DOHH2 (cell line): Measurements from ENCODE around the gene RAVER2.
"Not testable (repeated sequence)": the region's sequence is repeated elsewhere in the genome, so short reads cannot be mapped to it uniquely, and the experiment has no call there.

Experiments
- H3F3A ChIP-seq: fragments of 200-600 bp; sonication (generic), shearing (Covaris generic); 2 replicates; pipeline ENCODE4 v1.6.0; 2016; ENCODE audit warnings: antibody characterized with exemption, mild to moderate bottlenecking; ENCODE audit not compliant: control insufficient read depth, insufficient read depth
- H3K27ac ChIP-seq: fragments of 200-600 bp; sonication (generic); 2 replicates; pipeline ENCODE4 v1.5.1; 2014; ENCODE audit warnings: low read depth, mild to moderate bottlenecking, low read length, moderate library complexity
- H3K27me3 ChIP-seq: fragments of 200-600 bp; sonication (generic); 2 replicates; pipeline ENCODE4 v1.6.1; 2014; ENCODE audit warnings: mild to moderate bottlenecking, low read length, mixed read lengths; ENCODE audit not compliant: control insufficient read depth
- H3K36me3 ChIP-seq: fragments of 200-600 bp; sonication (generic); 2 replicates; pipeline ENCODE4 v1.6.1; 2014; ENCODE audit warnings: mild to moderate bottlenecking, low read length, moderate library complexity, mixed read lengths; ENCODE audit not compliant: control insufficient read depth
- H3K4me1 ChIP-seq: fragments of 200-600 bp; sonication (generic); 2 replicates; pipeline ENCODE4 v1.6.1; 2014; ENCODE audit warnings: mild to moderate bottlenecking, low read length, mixed read lengths; ENCODE audit not compliant: control insufficient read depth
- H3K4me2 ChIP-seq: fragments of 200-600 bp; sonication (generic); 2 replicates; pipeline ENCODE4 v1.6.0; 2014; ENCODE audit warnings: mild to moderate bottlenecking, low read length, moderate library complexity
- H3K4me3 ChIP-seq: fragments of 200-600 bp; sonication (generic); 2 replicates; pipeline ENCODE4 v1.5.1; 2014; ENCODE audit warnings: mild to moderate bottlenecking, low read length, mixed read lengths
- H3K79me2 ChIP-seq: fragments of 200-600 bp; sonication (generic); 2 replicates; pipeline ENCODE4 v1.6.1; 2014; ENCODE audit warnings: mild to moderate bottlenecking, low read length, mixed read lengths; ENCODE audit not compliant: control insufficient read depth
- H3K9me2 ChIP-seq: fragments of 200-600 bp; sonication (generic); replicated peaks from 2 replicates; pipeline ENCODE4 v1.6.1; 2014; ENCODE audit warnings: mild to moderate bottlenecking, low read length, mixed read lengths; ENCODE audit not compliant: control insufficient read depth
- H3K9me3 ChIP-seq: fragments of 200-600 bp; sonication (generic); 2 replicates; pipeline ENCODE4 v1.6.1; 2014; ENCODE audit warnings: antibody characterized with exemption, low read length, mixed read lengths; ENCODE audit not compliant: control insufficient read depth, insufficient read depth
- H4K20me1 ChIP-seq: fragments of 200-600 bp; sonication (generic); 2 replicates; pipeline ENCODE4 v1.6.0; 2014; ENCODE audit warnings: low read depth, mild to moderate bottlenecking, antibody characterized with exemption, low read length, moderate library complexity; ENCODE audit not compliant: control insufficient read depth, insufficient read depth
- EZH2phosphoT487 ChIP-seq: fragments of 200-600 bp; sonication (generic); IDR thresholded peaks from 2 replicates; pipeline ENCODE4 v1.6.1; 2017; ENCODE audit warnings: borderline replicate concordance, mild to moderate bottlenecking, antibody characterized with exemption, low read length, moderate library complexity, mixed read lengths
- TF ChIP-seq, protein P1 (sequence below): fragments of 200-600 bp; sonication (generic); IDR thresholded peaks from one replicate; pipeline ENCODE4 v1.5.1; 2014; ENCODE audit warnings: antibody characterized with exemption, mild to moderate bottlenecking, low read depth, low read length; ENCODE audit not compliant: poor library complexity, severe bottlenecking

Gene RAVER2

DNA sequence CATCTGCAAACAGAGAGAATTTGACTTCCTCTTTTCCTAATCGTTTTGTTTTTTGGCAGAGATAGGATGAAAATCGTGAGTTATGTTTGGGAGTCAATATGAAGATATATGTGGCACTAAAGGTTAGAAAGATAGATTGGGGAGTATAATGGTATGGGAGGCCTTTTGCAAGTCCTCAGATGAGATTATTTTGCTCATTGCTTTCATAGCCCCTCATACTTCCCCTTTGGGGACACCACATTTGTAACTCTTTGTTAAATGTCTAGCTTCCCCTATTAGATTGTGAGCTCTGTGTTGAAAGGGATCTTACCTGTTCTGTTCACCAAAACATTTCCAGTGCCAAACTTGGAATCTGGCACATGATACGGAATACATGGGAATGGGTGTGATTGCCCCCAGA, 30.2 kb downstream of the RAVER2 start:
- no peaks in the 10 kb centered on the region for H3K79me2 ChIP-seq
- H3K9me3 ChIP-seq = no peaks in the 10 kb centered on the region
- no peak overlapping the region for H3K4me3 ChIP-seq
- H3K27ac ChIP-seq = no peak overlapping the region
- H3K4me2 ChIP-seq = no peak overlapping the region
- H3K4me1 ChIP-seq = peaks cover 10% of the 10 kb centered on the region
- no peak for TF ChIP-seq EZH2phosphoT487
- TF ChIP-seq, protein P1, sequence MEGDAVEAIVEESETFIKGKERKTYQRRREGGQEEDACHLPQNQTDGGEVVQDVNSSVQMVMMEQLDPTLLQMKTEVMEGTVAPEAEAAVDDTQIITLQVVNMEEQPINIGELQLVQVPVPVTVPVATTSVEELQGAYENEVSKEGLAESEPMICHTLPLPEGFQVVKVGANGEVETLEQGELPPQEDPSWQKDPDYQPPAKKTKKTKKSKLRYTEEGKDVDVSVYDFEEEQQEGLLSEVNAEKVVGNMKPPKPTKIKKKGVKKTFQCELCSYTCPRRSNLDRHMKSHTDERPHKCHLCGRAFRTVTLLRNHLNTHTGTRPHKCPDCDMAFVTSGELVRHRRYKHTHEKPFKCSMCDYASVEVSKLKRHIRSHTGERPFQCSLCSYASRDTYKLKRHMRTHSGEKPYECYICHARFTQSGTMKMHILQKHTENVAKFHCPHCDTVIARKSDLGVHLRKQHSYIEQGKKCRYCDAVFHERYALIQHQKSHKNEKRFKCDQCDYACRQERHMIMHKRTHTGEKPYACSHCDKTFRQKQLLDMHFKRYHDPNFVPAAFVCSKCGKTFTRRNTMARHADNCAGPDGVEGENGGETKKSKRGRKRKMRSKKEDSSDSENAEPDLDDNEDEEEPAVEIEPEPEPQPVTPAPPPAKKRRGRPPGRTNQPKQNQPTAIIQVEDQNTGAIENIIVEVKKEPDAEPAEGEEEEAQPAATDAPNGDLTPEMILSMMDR = no peak
- H3K36me3 ChIP-seq = peaks cover 11% of the 10 kb centered on the region
- no peaks in the 10 kb centered on the region for H3K27me3 ChIP-seq
- H3K9me2 ChIP-seq = no peaks in the 10 kb centered on the region
- H3F3A ChIP-seq = no peaks in the 10 kb centered on the region
- H4K20me1 ChIP-seq = no peaks in the 10 kb centered on the region

DNA sequence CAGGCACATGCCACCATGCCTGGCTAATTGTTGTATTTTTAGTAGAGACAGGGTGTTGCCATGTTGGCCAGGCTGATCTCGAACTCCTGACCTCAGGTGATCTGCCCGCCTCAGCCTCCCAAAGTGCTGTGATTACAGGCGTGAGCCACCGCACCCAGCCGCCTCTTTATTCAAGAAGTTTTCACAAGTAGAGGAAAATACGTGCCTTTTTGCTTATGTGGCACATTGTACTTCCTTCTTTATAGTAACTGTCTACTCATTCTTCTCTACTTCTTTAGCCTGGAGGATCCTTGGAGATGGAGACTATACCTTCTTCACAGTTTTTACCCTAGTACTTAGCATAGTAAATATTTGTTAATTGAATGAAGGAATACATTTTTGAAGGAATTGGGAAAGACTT, 37.2 kb downstream of the RAVER2 start:
- H3K27ac ChIP-seq, H3K4me2 ChIP-seq, H3K79me2 ChIP-seq, H4K20me1 ChIP-seq, H3K27me3 ChIP-seq, H3K4me1 ChIP-seq, H3K4me3 ChIP-seq, H3K9me2 ChIP-seq, H3K36me3 ChIP-seq, H3F3A ChIP-seq, H3K9me3 ChIP-seq: not testable (repeated sequence)

DNA sequence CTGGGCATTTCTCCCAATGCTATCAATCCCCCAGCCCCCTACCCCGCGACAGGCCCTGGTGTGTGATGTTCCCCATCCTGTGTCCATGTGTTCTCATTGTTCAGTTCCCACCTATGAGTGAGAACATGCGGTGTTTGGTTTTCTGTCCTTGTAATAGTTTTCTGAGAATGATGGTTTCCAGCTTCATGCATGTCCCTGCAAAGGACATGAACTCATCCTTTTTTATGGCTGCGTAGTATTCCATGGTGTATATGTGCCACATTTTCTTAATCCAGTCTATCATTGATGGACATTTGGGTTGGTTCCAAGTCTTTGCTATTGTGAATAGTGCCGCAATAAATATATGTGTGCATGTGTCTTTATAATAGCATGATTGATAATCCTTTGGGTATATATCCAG, 38.0 kb downstream of the RAVER2 start:
- not testable (repeated sequence) for H3K27me3 ChIP-seq, H3K27ac ChIP-seq, H4K20me1 ChIP-seq, H3F3A ChIP-seq, H3K4me3 ChIP-seq, H3K4me2 ChIP-seq, H3K9me3 ChIP-seq, H3K36me3 ChIP-seq, H3K79me2 ChIP-seq, H3K4me1 ChIP-seq, H3K9me2 ChIP-seq

DNA sequence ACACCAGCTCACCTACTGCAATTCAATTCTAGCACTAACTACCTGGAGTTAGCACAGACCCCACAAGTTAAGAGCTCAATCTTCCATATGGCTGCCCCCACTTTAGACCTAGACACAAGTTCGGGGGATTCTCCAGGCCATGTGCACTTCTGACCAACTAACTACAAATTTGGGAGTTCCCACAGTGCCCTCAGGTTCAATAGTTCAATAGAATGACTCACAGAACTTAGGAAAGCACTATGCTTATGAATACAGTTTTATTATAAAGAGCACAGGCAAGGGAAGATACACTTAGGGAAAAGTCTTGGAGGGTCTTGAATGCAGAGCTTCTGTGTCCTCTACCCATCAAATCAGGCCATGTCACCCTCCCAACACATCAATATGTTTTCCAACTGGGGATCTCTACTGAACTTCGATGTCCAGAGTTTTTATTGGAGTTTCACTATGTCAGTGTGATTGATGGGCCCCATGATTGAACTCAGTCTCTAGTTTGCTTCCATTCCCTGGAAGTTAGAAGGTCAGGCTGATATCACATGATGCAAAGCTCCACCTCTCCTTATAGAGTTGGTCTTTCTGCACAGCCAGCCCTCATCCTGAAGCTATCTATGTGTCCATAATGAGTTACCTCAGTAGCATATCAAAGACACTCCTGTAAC, 46.1 kb downstream of the RAVER2 start:
- Histone ChIP-seq H3K27me3 (no peaks in the 10 kb centered on the region), H3K27ac (no peak overlapping the region), H4K20me1 (no peaks in the 10 kb centered on the region), H3K4me3 (no peak overlapping the region), H3K9me3 (peaks cover 6% of the 10 kb centered on the region; the same call in 1 of the 2 replicates), H3F3A (no peaks in the 10 kb centered on the region), H3K4me2 (no peak overlapping the region), H3K79me2 (no peaks in the 10 kb centered on the region), H3K36me3 (peaks cover 11% of the 10 kb centered on the region), H3K4me1 (peaks cover 11% of the 10 kb centered on the region), H3K9me2 (no peaks in the 10 kb centered on the region)
- TF ChIP-seq, protein P1 = no peak
- no peak for TF ChIP-seq EZH2phosphoT487
